ENCODE measurements around the gene AMPD2.
A peak's percentile ranks its signal among the peaks of the same experiment; 100 is the strongest.

The AMPD2 gene

DNA sequence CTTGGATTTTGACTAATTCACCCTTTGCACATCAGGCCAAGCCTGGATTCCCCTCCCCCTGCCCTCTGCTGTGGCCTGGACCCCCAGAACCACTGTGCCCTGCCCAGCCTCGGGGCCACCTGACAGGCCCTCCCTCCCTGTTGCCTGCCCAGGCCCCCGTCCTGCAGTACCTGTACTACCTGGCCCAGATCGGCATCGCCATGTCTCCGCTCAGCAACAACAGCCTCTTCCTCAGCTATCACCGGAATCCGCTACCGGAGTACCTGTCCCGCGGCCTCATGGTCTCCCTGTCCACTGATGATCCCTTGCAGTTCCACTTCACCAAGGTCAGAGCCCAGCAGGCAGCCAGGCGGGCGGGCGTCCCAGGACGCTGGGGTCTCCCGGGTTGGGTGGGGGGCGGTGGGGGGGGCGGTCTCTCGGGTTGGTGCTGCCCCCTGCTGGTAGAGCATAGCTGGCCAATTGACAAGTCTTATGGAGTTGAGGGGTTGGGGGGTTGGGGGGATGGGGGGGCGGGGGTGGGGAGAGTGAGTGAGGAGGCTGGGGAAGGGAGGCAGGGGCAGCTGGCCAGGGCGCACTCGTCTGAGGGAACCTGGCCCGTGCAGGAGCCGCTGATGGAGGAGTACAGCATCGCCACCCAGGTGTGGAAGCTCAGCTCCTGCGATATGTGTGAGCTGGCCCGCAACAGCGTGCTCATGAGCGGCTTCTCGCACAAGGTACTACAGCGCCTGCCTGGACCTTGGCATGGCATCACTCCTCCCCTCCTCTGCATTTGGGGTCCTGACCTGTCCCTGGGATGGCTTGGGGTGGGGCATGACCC lies 10.7 kb downstream of the AMPD2 start:
- DNase-seq, result peak in 2 of 56 donors; percentile 13 to 27

DNA sequence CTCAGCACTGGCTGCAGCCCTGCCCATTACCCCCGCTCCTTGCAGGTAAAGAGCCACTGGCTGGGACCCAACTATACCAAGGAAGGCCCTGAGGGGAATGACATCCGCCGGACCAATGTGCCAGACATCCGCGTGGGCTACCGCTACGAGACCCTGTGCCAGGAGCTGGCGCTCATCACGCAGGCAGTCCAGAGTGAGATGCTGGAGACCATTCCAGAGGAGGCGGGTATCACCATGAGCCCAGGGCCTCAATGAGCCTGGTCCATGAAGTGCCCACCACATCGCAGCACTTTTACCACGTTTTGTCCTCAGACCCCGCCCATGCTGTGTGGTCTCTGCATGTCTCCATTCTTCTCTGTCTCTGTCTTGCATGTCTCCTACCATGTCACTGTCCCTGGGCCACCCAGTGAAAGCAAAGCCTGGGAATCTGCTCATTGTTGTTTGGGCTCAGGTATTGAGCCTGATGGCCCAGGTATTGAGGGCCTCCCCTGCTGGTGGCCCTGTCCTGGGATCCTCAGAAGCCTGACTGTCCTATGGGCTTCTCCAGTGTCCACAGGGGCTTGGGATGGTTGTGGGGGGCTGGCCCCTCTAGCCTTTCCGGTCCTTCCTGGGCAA lies 11.4 kb downstream of the AMPD2 start:
- DNase-seq, result no peak

DNA sequence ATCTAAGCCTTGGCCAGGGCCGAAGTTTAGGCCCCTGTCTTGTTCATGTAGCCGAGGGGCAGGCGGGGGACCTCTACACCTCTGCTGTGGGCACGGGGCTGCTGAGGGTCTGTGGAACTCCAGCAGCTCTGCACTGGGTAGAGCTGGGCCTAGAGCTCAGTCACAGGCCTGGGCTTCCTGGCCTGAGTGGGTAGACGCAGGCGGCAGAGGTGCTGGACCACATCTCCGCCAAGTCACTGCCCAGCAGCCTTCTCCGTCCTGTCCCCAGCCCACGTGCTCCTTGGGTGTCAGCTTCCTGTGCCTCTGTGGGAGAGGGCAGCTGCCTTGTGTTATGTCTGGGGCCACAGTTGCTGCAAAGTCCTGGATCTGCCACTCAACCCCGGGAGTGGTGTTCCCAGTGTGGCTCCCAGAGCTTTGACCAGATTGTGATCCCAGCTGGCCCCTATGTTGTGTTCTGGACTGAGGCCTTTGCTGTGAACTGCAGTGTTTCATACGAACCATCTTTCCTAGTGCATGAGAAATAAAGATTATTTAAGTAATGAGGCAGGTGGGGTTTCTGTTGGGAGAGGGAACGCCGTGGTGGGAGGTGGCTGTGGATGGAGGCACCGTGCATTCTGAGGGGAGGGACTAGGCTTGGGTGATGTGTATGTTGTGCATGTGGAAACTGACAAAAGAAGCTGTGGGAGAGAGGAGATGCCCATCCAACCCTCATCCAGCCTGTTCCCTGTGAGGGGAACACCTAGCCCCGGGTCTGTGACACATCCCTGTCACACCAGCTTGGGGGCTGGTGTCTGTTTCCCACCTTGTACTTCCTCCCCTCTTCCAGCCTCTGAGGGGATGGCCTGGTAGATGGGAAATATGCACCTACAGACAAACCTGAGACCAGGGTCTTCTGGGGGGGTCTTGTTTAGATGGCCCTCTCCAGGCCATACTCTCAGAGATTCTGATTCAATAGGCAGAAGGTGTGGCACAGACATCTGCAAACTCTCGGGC lies 12.2 kb downstream of the AMPD2 start:
- no peak for DNase-seq

DNA sequence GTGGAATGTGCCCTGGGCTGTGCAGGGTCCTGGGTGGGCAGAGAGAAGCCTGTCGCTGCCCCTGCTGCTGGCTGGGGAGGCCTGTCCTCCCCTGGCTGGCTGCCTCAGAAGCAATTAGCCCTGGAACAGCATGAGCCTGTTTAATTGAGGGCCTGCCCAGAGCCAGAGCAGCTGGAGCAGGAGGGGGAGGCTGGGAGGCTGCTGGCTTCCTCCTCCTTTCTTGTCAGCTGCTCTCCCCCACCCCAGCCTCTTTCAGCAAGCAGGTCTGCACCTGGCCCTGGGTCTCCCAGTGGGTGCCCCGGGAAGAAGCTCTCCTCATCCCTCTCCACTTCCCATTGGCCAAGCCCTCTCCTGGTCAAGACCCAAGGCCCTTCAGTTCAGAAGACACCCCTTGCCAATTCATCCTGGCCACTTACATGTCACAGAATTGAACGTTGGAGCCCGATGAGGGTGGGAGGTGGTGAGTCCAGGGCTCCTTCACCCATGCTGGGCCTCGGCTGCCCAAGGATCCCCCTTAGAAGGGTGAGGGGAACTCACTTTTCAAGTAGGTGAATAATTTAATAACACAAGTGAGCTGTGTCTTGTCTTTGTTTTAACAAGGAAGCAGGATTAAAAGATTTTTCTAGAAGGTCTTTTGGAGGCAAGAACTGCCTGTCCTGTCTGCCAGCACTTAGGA lies 13.2 kb downstream of the AMPD2 start:
- DNase-seq, result peak in 37 of 56 donors; percentile 14 to 84 (median 57)

DNA sequence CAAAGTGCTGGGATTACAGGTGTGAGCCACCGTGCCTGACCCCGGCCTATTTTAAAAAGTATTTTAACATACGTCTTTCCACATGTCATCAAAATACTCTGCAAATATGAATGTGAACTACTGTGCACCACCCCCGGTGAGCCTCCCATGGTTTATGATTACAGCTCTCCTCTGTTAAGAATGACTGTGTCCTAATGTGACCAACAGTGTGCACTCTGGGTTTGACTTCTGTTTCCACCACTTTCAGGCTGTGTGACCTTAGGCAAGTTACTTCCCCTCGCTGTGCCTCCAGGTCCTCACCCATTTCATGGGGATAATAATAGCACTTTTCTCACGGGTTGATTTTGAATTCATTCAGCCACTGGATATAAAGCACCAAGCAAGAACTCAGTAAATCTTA lies 14.7 kb downstream of the AMPD2 start:
- DNase-seq, result no peak

DNA sequence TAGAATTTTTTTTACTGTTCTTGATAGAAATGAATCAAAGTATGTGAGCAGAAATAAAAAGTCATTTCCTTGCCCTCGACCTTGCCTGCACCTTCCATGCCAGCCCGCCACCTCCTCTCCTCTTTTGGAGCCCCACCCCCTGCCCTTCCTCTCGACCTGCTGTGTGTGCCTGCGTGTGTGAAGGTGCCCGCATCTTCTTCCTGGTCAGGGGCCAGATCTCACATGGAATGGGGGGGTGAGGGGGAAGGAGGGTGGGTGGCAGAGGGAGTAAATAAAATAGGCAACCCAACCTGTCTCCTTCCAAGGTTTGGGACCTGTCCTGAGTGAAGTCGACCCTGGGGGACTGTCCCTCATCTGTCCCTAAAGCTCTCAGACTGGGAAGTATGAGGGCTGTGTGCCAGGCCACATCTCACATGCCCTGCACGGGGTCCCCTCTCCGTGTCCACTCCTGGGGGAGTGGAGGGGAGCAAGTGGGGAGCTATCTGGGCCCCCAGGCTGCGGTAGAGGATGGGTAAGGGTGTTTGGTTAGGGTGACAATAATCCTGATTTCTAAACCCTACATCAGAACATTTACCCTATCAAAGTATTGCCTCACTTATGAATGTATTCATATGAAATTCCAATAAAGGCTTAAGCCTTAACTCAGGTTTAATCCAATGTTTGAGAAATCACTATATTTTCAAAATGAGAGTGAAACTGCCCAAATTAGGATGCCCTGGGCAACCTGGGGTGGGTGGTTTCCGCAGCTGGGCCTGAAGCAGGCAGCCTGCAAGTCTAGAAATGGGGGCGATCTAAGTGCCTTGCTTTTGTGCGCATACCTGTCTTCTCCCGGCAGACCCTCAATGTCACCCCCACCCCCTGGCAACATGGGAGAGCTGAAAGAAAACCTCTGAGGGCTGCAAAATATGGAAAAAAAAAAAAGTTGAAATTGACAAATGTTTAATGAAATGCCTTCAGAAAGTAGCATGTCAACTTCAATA lies 15.4 kb downstream of the AMPD2 start:
- DNase-seq, result no peak

DNA sequence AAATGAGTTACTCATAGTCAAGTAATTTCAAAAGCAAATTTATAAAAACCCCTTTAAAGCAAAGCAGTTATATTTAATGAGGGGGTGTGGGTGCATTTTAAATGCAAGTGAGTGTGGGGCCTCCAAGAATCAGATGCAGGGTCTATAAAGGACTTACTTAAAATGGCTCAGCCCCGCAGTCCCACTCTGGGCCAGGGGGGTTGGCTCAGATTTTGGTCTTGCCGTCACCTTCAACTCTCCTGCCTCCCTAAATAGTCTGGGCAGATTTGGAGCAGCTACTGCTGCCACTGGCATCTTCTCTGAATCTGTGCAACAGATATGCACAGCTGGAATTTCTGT lies 16.2 kb downstream of the AMPD2 start:
- no peak for DNase-seq

DNA sequence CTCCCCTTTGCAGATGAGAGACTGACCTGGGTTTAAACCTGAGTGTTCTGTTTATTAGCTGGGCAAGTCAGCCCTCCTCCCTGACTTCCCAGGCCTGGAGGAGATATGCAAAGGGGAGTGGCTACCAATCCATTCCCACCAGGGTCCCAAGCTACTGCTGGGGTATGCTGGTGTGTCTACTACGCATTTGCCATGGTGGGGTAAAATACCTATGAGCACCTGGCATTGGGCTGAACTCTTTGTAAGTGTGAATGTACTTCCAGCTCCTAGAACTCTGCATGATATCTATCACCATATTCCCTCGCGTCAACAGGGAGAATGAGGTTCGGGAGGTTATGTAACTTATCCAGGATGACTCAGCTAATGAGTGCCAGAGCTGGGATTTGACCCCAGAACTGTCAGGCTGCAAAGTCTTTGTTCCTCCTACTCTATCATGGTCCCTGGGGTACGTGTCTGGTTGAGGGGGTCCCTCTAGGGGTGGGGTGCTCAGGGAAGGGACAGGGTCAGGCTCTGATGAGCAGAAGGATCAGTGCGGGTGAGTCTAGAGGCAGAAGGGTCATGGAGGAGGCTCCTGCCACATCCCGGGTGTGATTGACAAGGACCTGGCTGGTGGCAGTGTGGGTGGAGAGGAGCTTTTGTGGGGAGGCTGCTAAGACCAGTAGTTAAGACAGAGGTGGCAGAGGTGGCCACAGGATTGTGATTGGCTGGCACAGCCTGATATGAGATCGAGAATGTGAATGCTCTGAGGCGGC lies 16.7 kb downstream of the AMPD2 start:
- DNase-seq, result no peak

DNA sequence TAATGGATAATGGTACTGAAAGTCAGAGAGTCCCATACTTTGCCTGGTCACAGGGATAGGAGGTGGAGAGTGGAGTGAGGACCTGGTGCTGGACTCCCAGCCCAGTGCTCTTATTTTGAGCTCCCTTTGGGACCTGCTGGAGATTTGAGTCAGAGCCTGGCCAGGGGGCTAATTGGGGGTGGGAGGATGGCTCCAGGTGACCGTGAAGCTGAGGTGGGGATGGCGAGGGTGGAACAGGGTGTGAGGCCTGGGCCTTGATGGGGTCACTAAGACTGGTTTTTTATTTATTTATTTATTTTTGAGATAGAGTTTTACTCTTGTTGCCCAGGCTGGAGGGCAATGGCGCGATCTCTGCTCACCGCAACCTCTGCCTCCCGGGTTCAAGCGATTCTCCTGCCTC lies 17.8 kb downstream of the AMPD2 start:
- DNase-seq, result no peak

DNA sequence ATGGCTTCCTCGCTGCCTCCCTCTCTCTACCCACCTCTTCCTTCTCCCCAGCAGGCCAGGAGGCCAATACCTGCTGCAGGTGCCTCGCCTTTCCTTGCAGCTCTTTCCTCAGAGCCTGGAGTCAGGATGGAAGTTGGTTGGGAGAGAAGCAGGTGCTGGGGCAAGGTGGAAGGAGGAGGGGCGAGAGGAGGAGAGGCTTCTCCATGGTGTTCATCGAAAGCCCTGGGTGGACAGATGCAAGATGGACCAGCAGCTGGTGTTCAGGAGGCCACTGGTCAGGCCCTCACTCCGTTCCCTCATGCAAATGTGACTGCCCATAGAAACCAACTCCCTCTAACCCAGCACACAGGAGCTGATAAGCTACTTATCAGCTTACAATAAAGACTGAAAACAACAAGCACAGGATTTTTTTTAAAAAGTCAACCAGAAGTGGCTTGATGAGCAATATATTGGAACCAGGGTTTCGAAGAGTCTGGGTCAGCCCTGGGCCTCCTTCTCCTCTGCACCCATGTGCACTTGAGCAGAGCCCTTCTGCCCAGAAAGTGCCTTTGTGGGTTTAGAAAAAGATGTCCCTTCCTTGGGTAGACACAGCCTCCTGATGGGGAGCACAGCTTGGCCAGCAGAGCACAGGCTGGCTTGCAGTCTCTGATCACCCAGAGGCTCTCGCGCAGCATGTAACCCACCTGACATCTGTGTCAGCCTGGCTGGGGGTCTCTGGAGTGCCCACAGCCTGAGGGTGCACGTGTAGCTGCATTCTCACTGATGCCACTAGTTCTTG lies 19.6 kb downstream of the AMPD2 start:
- no peak for DNase-seq

DNA sequence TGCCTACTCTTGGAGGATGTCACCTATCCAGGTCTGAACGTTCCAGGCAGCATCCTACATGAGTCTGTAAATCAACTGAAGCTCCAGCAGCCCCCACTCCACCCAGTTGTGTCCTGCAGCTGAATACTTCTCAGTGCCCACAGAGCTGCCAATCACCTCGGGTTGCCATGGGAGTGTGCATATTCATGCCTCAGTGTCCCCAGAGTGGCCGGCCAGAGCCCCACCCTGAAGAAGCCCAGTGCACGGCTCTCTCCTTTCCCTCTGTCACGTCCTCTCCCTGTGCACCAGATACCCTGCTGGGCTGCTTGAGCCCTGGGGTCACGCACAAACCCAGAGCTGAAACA lies 20.2 kb downstream of the AMPD2 start:
- no peak for DNase-seq

DNA sequence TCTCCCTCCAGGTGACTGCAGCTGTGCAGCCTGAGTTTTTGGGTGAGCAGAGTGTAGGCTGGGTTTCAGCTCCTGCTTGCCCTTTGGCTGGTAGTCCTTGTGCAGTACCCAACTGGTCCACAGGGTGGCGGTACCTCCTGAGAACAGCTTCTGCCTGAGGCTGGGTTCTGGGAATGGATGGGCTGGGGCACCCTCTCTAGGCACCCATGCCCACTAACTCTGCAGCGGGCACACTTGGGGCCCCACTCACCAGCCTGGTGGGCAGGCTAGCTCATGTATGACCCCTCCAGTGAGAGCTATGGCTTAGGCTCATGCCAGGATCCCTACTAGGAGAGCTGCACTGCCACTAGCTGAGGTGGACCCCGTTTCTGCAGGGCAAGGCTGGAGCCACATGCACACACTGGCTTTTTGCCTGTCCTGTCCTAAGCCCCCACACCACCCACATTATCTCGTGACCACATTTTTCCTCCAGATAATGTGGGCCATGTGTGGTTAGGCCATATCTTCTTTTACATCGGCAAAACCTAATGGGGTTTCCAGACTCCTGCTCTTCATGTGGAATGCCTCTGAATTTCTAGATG lies 20.7 kb downstream of the AMPD2 start:
- peak in 47 of 56 donors; percentile 35 to 91 (median 68) for DNase-seq

DNA sequence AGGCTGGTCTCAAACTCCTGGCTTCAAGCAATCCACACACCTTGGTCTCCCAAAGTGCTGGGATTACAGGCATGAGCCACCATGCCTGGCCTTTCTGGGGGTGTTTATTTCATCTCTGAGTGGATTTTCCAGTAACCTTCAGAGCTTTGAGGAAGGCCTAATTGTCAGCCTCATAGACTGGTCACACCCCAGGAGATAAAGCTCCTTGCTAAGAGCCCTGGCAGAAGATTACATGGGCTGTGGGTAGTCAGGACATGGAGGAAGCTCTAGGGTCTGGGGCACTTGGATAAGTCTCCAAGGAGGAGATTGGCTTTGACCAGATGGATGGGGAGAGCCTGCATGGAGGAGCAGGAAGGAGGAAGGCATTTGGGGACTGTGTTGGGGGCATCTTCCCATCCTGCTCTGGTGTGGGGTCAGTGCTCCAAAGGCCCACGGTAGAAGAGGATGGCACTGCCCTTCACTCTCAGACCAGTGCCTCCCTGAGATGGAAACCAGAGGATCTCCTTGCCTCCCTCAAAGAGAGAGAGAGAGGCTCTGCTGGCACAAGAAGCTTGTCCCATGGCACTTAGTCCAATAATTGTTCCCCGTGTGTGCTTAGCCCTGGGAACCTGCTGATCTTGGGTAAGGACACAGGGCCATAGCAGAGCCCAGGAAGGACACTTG lies 21.6 kb downstream of the AMPD2 start:
- no peak for DNase-seq

DNA sequence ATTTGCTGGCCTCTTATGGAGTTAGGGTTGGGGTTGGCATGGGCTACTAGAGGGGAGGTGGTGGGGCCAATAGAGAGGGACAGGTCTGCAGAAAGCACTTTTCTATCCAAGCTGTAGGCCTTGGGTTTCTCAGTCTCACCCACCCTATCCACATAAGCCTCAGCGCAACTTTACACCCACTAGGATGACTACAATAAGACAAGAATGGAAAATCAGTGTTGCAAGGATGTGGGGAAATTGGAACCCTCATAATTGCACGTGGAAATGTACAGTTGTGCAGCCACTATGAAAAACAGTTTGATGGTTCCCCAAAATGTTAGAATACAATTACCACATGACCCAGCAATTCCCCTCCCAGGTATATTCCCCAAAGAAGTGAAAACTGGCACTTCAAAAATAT lies 22.2 kb downstream of the AMPD2 start:
- DNase-seq, result no peak

DNA sequence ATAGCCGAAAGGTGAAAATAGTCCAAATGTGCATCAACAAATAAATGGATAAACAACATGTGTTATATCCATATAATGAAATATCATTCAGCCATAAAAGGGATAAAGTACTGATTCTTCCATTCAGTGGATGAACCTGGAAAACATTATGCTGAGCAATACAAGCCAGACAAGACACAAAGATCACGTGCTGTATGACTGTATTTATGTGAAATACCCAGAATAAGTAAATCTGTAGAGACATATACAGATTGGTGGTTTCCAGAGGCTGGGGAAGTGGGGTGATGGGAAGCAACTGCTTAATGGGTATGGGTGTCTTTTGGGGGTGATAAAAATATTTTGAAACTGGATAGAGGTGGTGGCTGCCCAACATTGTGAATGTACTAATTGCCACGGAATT lies 23.0 kb downstream of the AMPD2 start:
- no peak for DNase-seq

DNA sequence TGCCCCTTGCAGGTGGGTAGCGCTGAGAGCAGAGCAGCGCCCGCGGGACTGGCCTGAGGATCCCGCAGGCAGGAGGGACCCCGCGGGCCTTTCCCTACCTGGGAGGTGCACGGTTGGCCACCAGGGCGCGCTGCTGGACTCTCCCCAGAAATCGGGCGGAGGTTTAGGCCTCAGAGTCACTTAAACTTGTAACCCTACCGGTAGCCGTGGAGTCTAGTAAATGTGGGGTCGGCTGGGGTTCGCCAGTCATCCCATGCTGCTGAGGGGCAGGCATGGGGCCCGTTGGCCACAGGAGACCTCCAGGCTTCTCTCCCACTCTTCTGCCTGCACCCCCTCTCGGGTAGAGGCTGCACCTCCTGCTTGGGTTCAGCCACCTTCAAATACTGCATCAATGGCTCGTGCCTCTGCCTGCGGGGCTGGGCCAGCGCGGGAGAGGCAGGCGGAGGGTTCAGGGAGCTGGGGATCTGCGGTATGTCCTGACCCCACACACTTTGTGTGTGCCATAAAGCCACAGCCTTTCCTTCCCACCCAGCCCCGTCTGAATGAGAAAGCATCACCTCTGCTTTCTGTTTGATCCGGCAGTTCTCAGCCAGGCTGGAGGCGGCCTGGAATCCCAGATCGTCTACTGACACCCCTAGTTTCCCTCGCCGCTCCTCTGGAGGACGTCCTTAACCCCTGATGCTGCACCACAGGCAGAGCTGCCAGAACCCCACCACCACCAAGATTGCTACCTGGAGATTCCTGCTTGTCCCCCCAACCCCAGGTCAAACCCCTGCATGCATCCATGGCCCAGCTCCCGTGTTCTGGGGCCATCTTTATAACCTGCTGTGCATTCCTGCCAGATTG lies 24.0 kb downstream of the AMPD2 start:
- peak in 28 of 56 donors; percentile 17 to 77 (median 43) for DNase-seq

DNA sequence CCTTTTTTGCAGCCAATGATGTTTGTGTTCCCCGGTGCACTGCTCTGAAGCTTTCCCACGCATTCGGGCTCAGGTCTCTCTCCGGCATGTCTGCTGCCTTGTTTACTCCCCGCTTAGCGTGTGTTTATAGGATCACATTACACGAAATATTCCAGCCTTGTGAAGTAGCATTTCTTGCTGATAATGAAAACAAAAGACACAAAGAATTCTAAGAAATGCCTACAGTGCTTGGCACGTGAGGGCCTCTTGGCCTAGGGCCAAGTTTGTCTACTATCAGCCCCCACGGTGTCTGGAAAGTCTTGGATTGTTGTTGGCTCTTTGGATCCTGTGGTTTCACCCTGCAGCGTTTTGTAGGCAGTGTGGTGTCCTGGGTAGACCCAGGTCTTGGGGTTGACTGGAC lies 25.0 kb downstream of the AMPD2 start:
- no peak for DNase-seq
